SKM-1 treated with dmso at 0.1 percent for 144 hours (cell line): ENCODE results near the gene ECHDC1.
"Not testable (repeated sequence)": the region's sequence is repeated elsewhere in the genome, so short reads cannot be mapped to it uniquely, and the experiment has no call there.

Source experiments
- DNase-seq: peaks from one replicate; lab custom pipeline; 2025; ENCODE audit not compliant: unreplicated experiment; lab: John Stamatoyannopoulos, UW

The ECHDC1 gene

GRCh38 chr6:127342946-127343808, at the start of gene ECHDC1:
TSS of gene ECHDC1 (minus strand) at chr6:127343609. CDS start at chr6:127331028, 12,581 bp downstream.
- peak; percentile 73 for DNase-seq

GRCh38 chr6:127392301-127392700, 48.9 kb upstream of the ECHDC1 start:
- no peak for DNase-seq

- no peak for DNase-seq
These were observed 47.9 kb upstream of the ECHDC1 start for GRCh38 chr6:127391094-127391953.

- DNase-seq: no peak
These were observed 46.3 kb upstream of the ECHDC1 start for GRCh38 chr6:127389706-127390105.

GRCh38 chr6:127385668-127386430, 42.4 kb upstream of the ECHDC1 start:
- DNase-seq: no peak

- DNase-seq: not testable (repeated sequence)
These were observed 41.4 kb upstream of the ECHDC1 start for GRCh38 chr6:127384848-127385247.

GRCh38 chr6:127383988-127384387, 40.6 kb upstream of the ECHDC1 start:
- DNase-seq: no peak

GRCh38 chr6:127382413-127382812, 39.0 kb upstream of the ECHDC1 start:
- DNase-seq: no peak

GRCh38 chr6:127381384-127381783, 38.0 kb upstream of the ECHDC1 start:
- DNase-seq: peak; percentile 48

- DNase-seq: no peak
These were observed 33.3 kb upstream of the ECHDC1 start for GRCh38 chr6:127376685-127377084.

- no peak for DNase-seq
These were observed 23.6 kb upstream of the ECHDC1 start for GRCh38 chr6:127367023-127367375.

- DNase-seq: no peak
These were observed 23.0 kb upstream of the ECHDC1 start for GRCh38 chr6:127366282-127367022.

GRCh38 chr6:127365874-127366273, 22.5 kb upstream of the ECHDC1 start:
- DNase-seq: no peak

GRCh38 chr6:127352524-127352923, 9.1 kb upstream of the ECHDC1 start:
- peak; percentile 73 for DNase-seq

GRCh38 chr6:127349980-127350379, 6.6 kb upstream of the ECHDC1 start:
- DNase-seq: no peak

- DNase-seq: no peak
These were observed 4.7 kb upstream of the ECHDC1 start for GRCh38 chr6:127348028-127348661.

GRCh38 chr6:127347178-127347577, 3.8 kb upstream of the ECHDC1 start:
- peak; percentile 17 for DNase-seq

GRCh38 chr6:127345521-127345920, 2.1 kb upstream of the ECHDC1 start:
- no peak for DNase-seq

GRCh38 chr6:127343809-127344659, 625 bp upstream of the ECHDC1 start:
- no peak for DNase-seq
